GM21423 (cell line): ENCODE data around the gene RHOBTB1.
A peak's percentile ranks its signal among the peaks of the same experiment; 100 is the strongest.
"Not testable (repeated sequence)": the region's sequence is repeated elsewhere in the genome, so short reads cannot be mapped to it uniquely, and the experiment has no call there.

ENCODE experiments used
- ATAC-seq: cut with Tn5 transposase; IDR thresholded peaks from one replicate; pipeline ENCODE4 v1.9.1; 2021; ENCODE audit warnings: mild to moderate bottlenecking, moderate library complexity; ENCODE audit not compliant: unreplicated experiment

RHOBTB1 gene, protein sequence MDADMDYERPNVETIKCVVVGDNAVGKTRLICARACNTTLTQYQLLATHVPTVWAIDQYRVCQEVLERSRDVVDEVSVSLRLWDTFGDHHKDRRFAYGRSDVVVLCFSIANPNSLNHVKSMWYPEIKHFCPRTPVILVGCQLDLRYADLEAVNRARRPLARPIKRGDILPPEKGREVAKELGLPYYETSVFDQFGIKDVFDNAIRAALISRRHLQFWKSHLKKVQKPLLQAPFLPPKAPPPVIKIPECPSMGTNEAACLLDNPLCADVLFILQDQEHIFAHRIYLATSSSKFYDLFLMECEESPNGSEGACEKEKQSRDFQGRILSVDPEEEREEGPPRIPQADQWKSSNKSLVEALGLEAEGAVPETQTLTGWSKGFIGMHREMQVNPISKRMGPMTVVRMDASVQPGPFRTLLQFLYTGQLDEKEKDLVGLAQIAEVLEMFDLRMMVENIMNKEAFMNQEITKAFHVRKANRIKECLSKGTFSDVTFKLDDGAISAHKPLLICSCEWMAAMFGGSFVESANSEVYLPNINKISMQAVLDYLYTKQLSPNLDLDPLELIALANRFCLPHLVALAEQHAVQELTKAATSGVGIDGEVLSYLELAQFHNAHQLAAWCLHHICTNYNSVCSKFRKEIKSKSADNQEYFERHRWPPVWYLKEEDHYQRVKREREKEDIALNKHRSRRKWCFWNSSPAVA

GRCh38 chr10:60944058-60944909, at the start of gene RHOBTB1:
TSS of gene RHOBTB1 (minus strand) at chr10:60944185. CDS start at chr10:60911542, 32,643 bp downstream.
- peak; percentile 39 for ATAC-seq

GRCh38 chr10:60992636-60993035, 48.7 kb upstream of the RHOBTB1 start:
- ATAC-seq: no peak

DNA sequence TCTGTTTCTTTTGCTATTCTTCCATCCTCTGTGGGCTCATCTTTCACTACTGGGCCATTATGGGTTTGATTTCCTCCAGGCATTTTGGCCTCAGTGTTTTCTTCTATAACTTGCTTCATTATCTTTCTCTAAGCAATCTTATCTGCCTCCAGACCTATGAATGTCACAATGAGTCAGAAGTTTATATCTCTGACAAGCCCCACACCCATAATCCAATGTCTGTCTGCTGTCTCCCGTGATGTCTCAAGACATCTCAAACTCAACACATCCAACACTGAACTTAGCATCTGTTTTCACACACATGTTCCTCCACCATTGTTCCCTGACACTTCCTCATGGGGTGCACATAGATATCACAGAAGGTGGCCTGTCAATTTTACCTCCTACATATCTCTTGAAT, 46.7 kb upstream of the RHOBTB1 start:
- no peak for ATAC-seq

DNA sequence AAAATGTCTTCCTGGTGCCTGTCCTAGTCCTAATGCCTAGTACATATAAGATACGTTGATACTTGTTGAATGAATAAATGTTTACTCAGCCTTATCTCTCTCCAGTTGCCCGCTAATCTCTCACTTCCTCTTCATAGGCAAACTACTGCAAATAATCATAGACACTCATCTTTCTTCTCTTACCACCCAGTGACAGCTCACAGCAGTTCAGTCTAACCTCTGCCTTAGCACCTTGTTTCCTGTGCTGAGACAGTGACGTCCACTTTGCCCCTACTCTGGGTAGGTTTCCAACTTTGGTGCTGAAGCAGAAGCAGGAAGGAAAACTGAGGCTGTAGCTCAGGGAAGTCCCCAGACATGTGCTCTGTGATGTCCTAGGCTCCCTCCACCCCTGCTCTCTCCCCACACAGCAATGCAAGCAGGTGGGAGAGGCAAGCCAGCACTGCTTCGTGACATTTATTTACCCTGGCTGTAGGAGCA, 45.5 kb upstream of the RHOBTB1 start:
- peak; percentile 80 for ATAC-seq

DNA sequence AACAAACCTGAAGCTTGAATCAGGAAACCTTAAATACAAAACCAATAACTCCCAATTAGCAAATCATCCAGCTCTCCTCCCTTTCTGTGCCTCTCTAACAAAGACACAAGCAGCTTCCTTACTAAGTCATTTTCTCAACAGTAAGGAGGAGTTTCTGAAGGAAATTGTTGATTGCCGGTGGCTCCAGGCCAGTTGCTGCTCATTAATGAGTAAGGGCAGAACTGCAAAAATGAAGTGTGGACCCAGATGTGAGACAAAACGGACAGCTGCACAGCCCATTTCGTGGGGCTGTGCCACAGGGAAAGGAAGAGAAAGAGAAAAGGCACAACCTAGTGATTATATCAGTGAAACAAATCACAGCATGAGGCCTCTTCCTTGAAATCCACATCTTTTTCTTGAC, 42.8 kb upstream of the RHOBTB1 start:
- ATAC-seq: no peak

DNA sequence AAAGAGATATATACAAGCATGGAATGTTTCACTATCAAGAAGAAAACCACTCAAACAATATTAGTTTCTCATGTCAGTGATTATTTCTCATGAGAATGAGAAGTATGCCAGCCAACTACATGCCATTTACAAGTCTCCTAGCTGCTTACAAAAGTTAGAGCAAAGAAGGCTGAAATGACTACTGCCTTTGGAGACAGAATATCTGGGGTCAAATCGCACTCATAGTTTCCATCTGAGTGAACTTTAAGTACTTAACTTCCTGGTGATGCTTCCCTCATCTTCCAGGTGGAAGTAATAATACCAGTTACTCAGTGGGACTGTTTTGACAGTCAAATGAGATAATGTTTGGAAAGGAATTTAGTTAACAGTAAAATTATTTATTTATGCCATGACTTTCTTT, 42.0 kb upstream of the RHOBTB1 start:
- ATAC-seq: no peak

GRCh38 chr10:60980997-60981396, 37.0 kb upstream of the RHOBTB1 start:
- no peak for ATAC-seq

- no peak for ATAC-seq
These were observed 35.7 kb upstream of the RHOBTB1 start for GRCh38 chr10:60979667-60980104.

DNA sequence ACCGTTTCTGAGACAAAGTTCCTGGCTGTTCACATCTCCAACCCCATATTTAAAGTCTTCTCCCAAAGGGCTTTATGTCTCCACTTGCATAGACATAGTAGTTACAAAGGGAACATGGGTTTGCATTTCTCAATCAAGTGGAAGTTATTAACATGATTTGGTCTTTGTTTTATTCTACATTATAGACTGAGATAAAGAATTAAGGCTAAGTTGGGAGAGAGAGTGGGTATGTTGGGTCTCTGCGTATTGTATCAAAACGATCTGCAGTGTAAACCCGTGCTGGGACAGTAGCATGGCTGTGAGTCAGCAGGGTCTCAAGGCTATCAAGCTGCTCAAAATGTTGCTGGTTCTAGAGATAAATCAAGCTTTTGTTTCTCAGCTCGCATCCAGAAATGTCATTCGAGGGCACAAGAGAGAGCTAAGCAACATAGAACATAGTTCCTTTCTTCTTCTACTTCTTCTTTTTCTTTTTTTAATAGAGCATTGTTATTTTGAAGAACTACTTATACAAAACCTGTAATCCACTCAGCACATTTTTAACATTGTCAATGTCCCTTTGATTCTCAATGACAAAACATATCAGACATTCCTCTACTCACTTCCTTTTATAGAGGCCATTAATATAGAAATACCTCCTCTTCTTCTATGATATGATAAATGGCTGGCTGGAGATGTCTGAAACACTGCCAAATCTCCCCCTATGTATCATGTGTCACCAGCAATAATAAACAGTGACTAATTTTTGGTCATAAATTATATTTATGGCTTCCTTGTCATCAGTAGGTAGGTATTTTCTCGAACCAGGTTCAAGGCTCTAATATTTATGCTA, 34.5 kb upstream of the RHOBTB1 start:
- no peak for ATAC-seq

GRCh38 chr10:60977161-60978122, 33.5 kb upstream of the RHOBTB1 start:
- ATAC-seq: no peak

DNA sequence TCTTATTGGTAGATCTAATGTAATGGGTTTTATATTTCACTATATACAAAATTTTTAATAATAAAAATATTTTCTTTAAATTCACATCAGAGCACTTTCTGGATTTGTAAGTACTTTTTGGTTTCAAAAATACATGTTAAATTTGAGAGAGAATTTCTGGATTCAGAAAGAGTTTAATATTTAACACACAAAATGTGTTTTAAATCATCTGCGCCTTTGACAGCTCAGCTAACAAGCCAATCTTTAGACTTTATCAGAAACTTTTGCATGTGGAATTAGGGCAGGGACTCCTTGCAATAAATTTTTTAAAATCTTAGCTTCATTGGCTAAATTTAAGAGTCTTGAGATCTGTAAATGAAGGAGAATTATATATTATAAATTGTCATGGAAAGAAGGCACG, 32.7 kb upstream of the RHOBTB1 start:
- no peak for ATAC-seq

- ATAC-seq: no peak
These were observed 31.7 kb upstream of the RHOBTB1 start for GRCh38 chr10:60975716-60976115.

DNA sequence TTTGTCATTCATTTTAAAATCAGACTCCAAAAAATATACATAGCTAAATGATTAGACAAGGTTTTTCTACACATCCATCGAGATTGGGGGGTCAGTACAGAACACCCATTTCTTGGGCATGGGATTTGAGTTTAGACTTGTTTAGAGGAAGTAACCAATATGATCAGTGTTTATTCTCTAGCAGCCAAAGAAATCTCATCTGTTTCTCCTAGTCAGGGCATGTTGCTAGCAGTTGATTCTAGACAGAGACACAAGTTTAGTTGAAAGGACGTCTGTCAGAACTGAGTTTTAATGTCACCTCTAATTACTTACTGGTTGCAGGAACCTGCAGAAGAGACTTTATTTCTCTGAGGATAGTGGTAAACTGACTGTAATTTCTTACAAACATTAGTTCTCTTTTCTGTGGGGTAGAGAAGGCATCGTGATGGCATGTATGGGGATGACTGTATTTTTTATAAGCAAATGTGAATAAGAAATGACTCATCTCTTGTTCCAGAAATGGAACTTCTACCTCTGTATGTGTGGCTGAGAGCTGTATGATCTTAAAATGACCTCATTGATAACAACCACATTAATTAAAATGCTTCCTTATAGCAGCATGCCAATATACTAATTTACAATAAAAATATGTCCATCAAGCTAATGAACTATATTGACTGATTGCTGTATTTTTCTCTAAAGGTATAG, 30.6 kb upstream of the RHOBTB1 start:
- ATAC-seq: no peak

DNA sequence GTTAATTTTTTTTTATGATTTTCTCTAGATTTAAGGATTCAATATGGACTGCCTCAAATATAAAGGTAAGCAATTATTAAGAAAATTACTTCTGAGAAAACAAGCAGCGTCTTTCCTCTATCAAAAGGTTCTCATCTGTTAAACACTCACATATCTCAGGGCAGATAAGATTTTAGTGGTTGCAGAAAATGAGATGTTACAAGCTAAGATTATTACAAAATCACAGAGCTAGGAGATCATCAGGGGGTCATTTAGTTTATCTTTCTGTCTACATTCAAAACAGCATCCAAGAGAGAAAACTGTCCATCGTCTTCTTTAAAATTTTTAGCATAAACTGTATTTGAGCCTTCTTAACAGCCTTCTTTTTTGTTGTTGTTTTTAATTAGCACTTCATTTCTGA, 29.1 kb upstream of the RHOBTB1 start:
- no peak for ATAC-seq

- not testable (repeated sequence) for ATAC-seq
These were observed 28.2 kb upstream of the RHOBTB1 start for GRCh38 chr10:60972181-60972580.

DNA sequence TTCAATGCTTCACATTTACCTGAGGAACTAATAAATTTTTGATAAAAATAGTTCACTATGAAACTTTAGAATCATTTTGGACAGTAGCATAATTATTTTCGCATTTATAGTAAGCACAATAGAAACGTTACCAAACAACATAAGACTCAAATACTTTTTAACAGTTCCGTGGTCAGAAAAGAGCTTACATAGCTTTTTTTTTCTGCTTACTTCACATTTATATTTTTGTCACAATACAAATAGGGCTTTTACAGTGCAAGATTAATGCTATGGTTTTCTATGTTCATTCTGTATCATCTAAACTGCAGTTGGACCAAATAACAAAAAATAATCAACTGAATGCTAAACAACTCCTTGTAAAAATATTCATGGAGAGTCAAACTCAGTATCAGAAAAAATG, 26.5 kb upstream of the RHOBTB1 start:
- no peak for ATAC-seq

DNA sequence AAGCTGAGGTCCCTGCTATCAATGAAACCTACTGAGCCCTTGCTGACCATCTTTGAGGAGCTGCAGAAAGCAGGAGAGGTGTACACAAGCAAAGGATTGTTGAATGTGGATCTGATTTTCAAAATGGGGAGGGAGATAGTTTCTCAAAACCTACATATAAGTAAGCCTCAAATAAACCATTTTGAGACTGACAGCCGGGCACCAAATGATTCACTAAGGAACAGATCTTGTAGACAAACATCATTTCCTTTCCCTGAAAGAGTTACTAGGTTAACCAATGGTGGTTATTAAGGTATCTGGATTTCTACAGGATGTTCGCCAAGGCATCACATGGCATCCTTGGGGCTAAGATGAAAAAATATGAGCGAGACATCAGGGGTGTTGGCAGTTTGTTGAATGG, 24.5 kb upstream of the RHOBTB1 start:
- no peak for ATAC-seq

DNA sequence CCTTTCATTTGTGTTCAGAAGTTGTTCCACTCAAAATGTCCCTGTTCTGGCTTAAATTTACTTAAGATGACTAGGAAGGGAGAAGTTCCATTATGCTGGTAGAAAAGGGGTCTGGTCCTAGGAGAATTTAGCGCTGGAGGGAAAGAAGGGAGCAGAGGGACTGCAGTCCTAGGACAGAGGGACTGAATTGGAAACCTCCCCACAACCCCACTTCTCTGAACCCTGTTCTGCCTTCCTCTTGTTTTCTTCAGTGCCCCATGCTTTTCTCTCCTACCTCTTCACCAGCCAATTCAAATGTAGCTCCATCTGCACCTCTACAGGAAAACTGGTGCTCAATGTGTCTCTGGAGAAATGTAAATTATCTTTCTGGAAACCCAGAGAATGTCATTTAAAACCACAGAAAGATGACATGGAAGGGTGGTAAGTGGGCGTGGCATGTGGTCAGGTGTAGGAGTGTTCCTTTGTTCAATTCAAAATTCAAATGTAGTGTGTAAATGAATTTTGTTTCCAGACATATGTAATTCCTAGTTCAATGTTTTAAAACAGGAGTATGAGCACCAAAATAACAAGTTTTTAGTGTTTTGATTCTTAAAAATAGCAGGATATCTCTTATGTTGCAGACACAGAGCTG, 24.0 kb upstream of the RHOBTB1 start:
- no peak for ATAC-seq
